B cell (primary cell): Measurements from ENCODE around the gene PHACTR1. TPM values are rescaled to one million over a fixed set of nuclear protein-coding genes. Genes with fewer than 3 reads are reported as not detected.

Source experiments
- ATAC-seq: fragments of 200-7000 bp; cut with Tn5 transposase; one replicate; pipeline ENCODE4 v1.10.0; 2021; ENCODE audit warnings: low read depth, mild to moderate bottlenecking, moderate number of reproducible peaks, moderate library complexity
- CTCF ChIA-PET: fragments of 350-600 bp; sonication (Branson Sonifier 250); formaldehyde crosslinking; loops from one replicate; lab custom pipeline; 2021; ENCODE audit warnings: antibody characterized with exemption, inconsistent platforms; lab: Charles Lee
- POLR2A ChIA-PET: fragments of 350-600 bp; sonication (Branson Sonifier 250); formaldehyde crosslinking; loops from one replicate; lab custom pipeline; 2021; ENCODE audit warnings: antibody characterized with exemption; lab: Charles Lee
- DNase-seq: peaks from one replicate; pipeline ENCODE4 v3.0.0; 2013
- H2AFZ ChIP-seq: 2 replicates; pipeline ENCODE4 v1.6.1; 2012; ENCODE audit warnings: mild to moderate bottlenecking, low read depth, low read length; ENCODE audit not compliant: insufficient read depth, poor library complexity, severe bottlenecking
- H3K27ac ChIP-seq, 2 donors: 1 replicate in 1 of 2; 2 replicates in 1 of 2; pipeline ENCODE4 v1.5.1; 2012 to 2013; ENCODE audit warnings: low read length in 2 of 2, mild to moderate bottlenecking in 2 of 2, moderate library complexity in 1 of 2
- H3K27me3 ChIP-seq, 4 experiments: fragments of 200-600 bp in 1 of 4; sonication (generic) in 1 of 4; replicated peaks in 1 of 4; 1 replicate in 2 of 4; 2 replicates in 2 of 4; pipeline versions ENCODE4 v1.6.1 to v1.7.0; 2013 to 2016; ENCODE audit warnings: low read length in 3 of 4, mild to moderate bottlenecking in 2 of 4, mixed read lengths in 1 of 4, moderate library complexity in 1 of 4; ENCODE audit not compliant: insufficient read depth in 4 of 4, control insufficient read depth in 3 of 4; ENCODE audit errors: control extremely low read depth in 1 of 4
- H3K36me3 ChIP-seq, 2 experiments: replicated peaks in 1 of 2; 1 replicate in 1 of 2; 2 replicates in 1 of 2; pipeline versions ENCODE4 v1.6.1 to v1.7.1; 2013; ENCODE audit warnings: low read length in 1 of 2; ENCODE audit not compliant: insufficient read depth in 2 of 2, control insufficient read depth in 1 of 2; ENCODE audit errors: control extremely low read depth in 1 of 2, extremely low read depth in 1 of 2
- H3K4me1 ChIP-seq, 2 donors: fragments of 200-600 bp in 1 of 2; sonication (generic) in 1 of 2; 1 replicate in 1 of 2; 2 replicates in 1 of 2; pipeline versions ENCODE4 v1.5.1 to v1.6.1; 2013 to 2017; ENCODE audit warnings: low read length in 2 of 2; ENCODE audit not compliant: control insufficient read depth in 2 of 2, insufficient read depth in 2 of 2
- H3K4me2 ChIP-seq: replicated peaks from 2 replicates; pipeline ENCODE3; 2012; ENCODE audit warnings: mild to moderate bottlenecking, low read depth, low read length; ENCODE audit not compliant: poor library complexity, severe bottlenecking
- H3K4me3 ChIP-seq, 5 experiments: fragments of 200-600 bp in 1 of 5; sonication (generic) in 1 of 5; 1 replicate in 3 of 5; 2 replicates in 2 of 5; pipeline versions ENCODE4 v1.5.1 to v1.7.0; 2011 to 2016; ENCODE audit warnings: low read length in 4 of 5, mild to moderate bottlenecking in 4 of 5, low read depth in 2 of 5, control low read depth in 1 of 5, moderate library complexity in 1 of 5; ENCODE audit not compliant: insufficient read depth in 1 of 5; ENCODE audit errors: control extremely low read depth in 1 of 5, extremely low read depth in 1 of 5
- H3K79me2 ChIP-seq: fragments of 200-600 bp; sonication (generic); one replicate; pipeline ENCODE4 v1.6.0; 2016; ENCODE audit warnings: low read length; ENCODE audit not compliant: control insufficient read depth, insufficient read depth
- H3K9ac ChIP-seq: fragments of 200-600 bp; sonication (generic); 2 replicates; pipeline ENCODE4 v1.6.1; 2017; ENCODE audit warnings: mild to moderate bottlenecking, low read length, moderate library complexity
- H3K9me3 ChIP-seq, 3 donors: one replicate each; pipeline versions ENCODE4 v1.6.1 to v1.7.1; 2013; ENCODE audit warnings: low read length in 2 of 3; ENCODE audit not compliant: control insufficient read depth in 2 of 3, insufficient read depth in 1 of 3; ENCODE audit errors: control extremely low read depth in 1 of 3
- H4K20me1 ChIP-seq: 2 replicates; pipeline ENCODE4 v1.6.0; 2012; ENCODE audit warnings: mild to moderate bottlenecking, low read length; ENCODE audit not compliant: insufficient read depth, control insufficient read depth, poor library complexity, severe bottlenecking
- H3K27ac Mint-ChIP-seq: one replicate; pipeline ENCODE4 v1.8.0; 2021; ENCODE audit warnings: mixed read lengths
- H3K27me3 Mint-ChIP-seq: one replicate; pipeline ENCODE4 v1.8.0; 2021; ENCODE audit warnings: mixed read lengths
- H3K4me1 Mint-ChIP-seq: one replicate; pipeline ENCODE4 v1.8.0; 2021; ENCODE audit warnings: mixed read lengths
- H3K4me3 Mint-ChIP-seq: one replicate; pipeline ENCODE4 v1.8.0; 2021; ENCODE audit warnings: mixed read lengths
- H3K9me3 Mint-ChIP-seq: one replicate; pipeline ENCODE4 v1.8.0; 2022; ENCODE audit warnings: mixed read lengths; ENCODE audit not compliant: insufficient read depth
- EZH2 ChIP-seq: IDR thresholded peaks from 2 replicates; pipeline ENCODE4 v1.6.1; 2012; ENCODE audit warnings: borderline replicate concordance, low read depth, mild to moderate bottlenecking, moderate library complexity, low read length; ENCODE audit not compliant: insufficient read depth, poor library complexity, severe bottlenecking
- WGBS: methylation state at CpG from one replicate; pipeline ENCODE4 v1.1.5; 2013; ENCODE audit warnings: missing lambda C conversion rate; ENCODE audit not compliant: insufficient coverage; 5-methylcytosine and 5-hydroxymethylcytosine counted together
- intact Hi-C: fragments of 100-400 bp; cut with micrococcal nuclease; formaldehyde crosslinking; loops from one replicate; pipeline ENCODE4 v1.10.0; 2022
- polyA plus RNA-seq: library from polyadenylated mRNA; depleted of rRNA; stranded (reverse); fragments of >200 nt; gene quantifications from 2 replicates; pipeline ENCODE4 v1.2.3, GENCODE V29; 2012
- total RNA-seq, 2 donors: library from RNA; stranded (reverse); fragments of 120-200 nt in 1 of 2; gene quantifications; 1 replicate in 1 of 2; 2 replicates in 1 of 2; pipeline versions ENCODE4 v1.2.3 to v1.2.4, GENCODE V29; 2013 to 2022
- TF ChIP-seq, protein P1 (sequence below): fragments of 200-600 bp; IDR thresholded peaks from one replicate; pipeline ENCODE4 v1.8.0; 2022; ENCODE audit warnings: antibody characterized with exemption, mild to moderate bottlenecking

Gene PHACTR1
- total and polyA plus RNA-seq, 2 donors (not counting 1 experiment from before 2014, with no cell fraction given), result 30.2 to 129 TPM

GRCh38 chr6:13074415-13075140 lies 358.0 kb downstream of the PHACTR1 start:
- H3K9me3 ChIP-seq, result no peaks in the 10 kb centered on the region
- H2AFZ ChIP-seq, result no peak overlapping the region
- Mint-ChIP-seq H3K4me1 (no peaks in the 10 kb centered on the region), H3K4me3 (no peak overlapping the region), H3K27ac (no peak overlapping the region), H3K27me3 (peaks cover 34% of the 10 kb centered on the region), H3K9me3 (no peaks in the 10 kb centered on the region)
- ChIA-PET CTCF (no interaction called here), POLR2A (no interaction called here)
- ATAC-seq, result no peak
- H3K9ac ChIP-seq, result no peak overlapping the region
- H3K4me3 ChIP-seq, result no peak overlapping the region
- no peaks in the 10 kb centered on the region for H3K79me2 ChIP-seq
- no peak overlapping the region for H3K4me2 ChIP-seq
- intact Hi-C loops, result no loop called here
- no peaks in the 10 kb centered on the region for H4K20me1 ChIP-seq
- no peaks in the 10 kb centered on the region for H3K27me3 ChIP-seq
- WGBS, result no CpG with 5 or more reads among the region's 3 CpGs
- H3K27ac ChIP-seq, result no peak overlapping the region
- no peak for TF ChIP-seq EZH2
- TF ChIP-seq, protein P1, sequence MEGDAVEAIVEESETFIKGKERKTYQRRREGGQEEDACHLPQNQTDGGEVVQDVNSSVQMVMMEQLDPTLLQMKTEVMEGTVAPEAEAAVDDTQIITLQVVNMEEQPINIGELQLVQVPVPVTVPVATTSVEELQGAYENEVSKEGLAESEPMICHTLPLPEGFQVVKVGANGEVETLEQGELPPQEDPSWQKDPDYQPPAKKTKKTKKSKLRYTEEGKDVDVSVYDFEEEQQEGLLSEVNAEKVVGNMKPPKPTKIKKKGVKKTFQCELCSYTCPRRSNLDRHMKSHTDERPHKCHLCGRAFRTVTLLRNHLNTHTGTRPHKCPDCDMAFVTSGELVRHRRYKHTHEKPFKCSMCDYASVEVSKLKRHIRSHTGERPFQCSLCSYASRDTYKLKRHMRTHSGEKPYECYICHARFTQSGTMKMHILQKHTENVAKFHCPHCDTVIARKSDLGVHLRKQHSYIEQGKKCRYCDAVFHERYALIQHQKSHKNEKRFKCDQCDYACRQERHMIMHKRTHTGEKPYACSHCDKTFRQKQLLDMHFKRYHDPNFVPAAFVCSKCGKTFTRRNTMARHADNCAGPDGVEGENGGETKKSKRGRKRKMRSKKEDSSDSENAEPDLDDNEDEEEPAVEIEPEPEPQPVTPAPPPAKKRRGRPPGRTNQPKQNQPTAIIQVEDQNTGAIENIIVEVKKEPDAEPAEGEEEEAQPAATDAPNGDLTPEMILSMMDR, result no peak
- DNase-seq, result no peak
- H3K4me1 ChIP-seq, result no peaks in the 10 kb centered on the region
- no peaks in the 10 kb centered on the region for H3K36me3 ChIP-seq

- Histone ChIP-seq H3K27ac (no peak overlapping the region), H3K4me2 (no peak overlapping the region), H3K9ac (no peak overlapping the region), H4K20me1 (no peaks in the 10 kb centered on the region), H3K4me3 (no peak overlapping the region), H3K36me3 (no peaks in the 10 kb centered on the region), H3K9me3 (no peaks in the 10 kb centered on the region), H2AFZ (no peak overlapping the region), H3K4me1 (no peaks in the 10 kb centered on the region), H3K27me3 (no peaks in the 10 kb centered on the region), H3K79me2 (no peaks in the 10 kb centered on the region)
- CTCF ChIA-PET, result no interaction called here
- DNase-seq (no peak), ATAC-seq (no peak)
- WGBS, result 100% methylated on average over 4 of the region's 7 CpGs
- Mint-ChIP-seq H3K9me3 (no peaks in the 10 kb centered on the region), H3K27ac (no peak overlapping the region), H3K4me3 (no peak overlapping the region), H3K27me3 (peaks cover 40% of the 10 kb centered on the region), H3K4me1 (no peaks in the 10 kb centered on the region)
- no peak for TF ChIP-seq EZH2
- TF ChIP-seq, protein P1, result no peak
- POLR2A ChIA-PET, result no interaction called here
- intact Hi-C loops, result no loop called here
Observed at GRCh38 chr6:13075141-13075845, 358.7 kb downstream of the PHACTR1 start.
